GM23338 (cell line): ENCODE data around the gene NID1.

ENCODE experiments used
- CREB1 ChIP-seq: fragments of 250-450 bp; sonication (Bioruptor Pico); IDR thresholded peaks from 2 replicates; pipeline ENCODE4 v1.5.0; 2020; ENCODE audit warnings: low read depth, mild to moderate bottlenecking, moderate library complexity
- EZH2 ChIP-seq: fragments of 200-600 bp; sonication (generic); IDR thresholded peaks from one replicate; pipeline ENCODE4 v1.8.0; 2017; ENCODE audit warnings: antibody characterized with exemption, mild to moderate bottlenecking, low read depth; ENCODE audit not compliant: unreplicated experiment
- EZH2phosphoT487 ChIP-seq: fragments of 200-600 bp; sonication (generic); IDR thresholded peaks from one replicate; pipeline ENCODE4 v1.8.1; 2018; ENCODE audit warnings: antibody characterized with exemption; ENCODE audit not compliant: unreplicated experiment
- JUNB ChIP-seq: IDR thresholded peaks from one replicate; pipeline ENCODE4 v1.6.1; 2016; ENCODE audit warnings: antibody characterized with exemption; ENCODE audit not compliant: unreplicated experiment
- NANOG ChIP-seq: IDR thresholded peaks from 2 replicates; pipeline ENCODE4 v1.6.1; 2016; ENCODE audit warnings: antibody characterized with exemption, borderline replicate concordance
- POLR2AphosphoS5 ChIP-seq: IDR thresholded peaks from 2 replicates; pipeline ENCODE4 v1.6.1; 2016; ENCODE audit warnings: antibody characterized with exemption, low read depth
- STAT1 ChIP-seq: IDR thresholded peaks from one replicate; pipeline ENCODE4 v1.6.1; 2016; ENCODE audit warnings: antibody characterized with exemption; ENCODE audit not compliant: unreplicated experiment
- ZNF114 ChIP-seq: fragments of 250-450 bp; sonication (Bioruptor Pico); IDR thresholded peaks from 2 replicates; pipeline ENCODE4 v1.5.0; 2020; ENCODE audit warnings: mild to moderate bottlenecking, moderate library complexity
- ZNF331 ChIP-seq: fragments of 250-450 bp; sonication (Bioruptor Pico); IDR thresholded peaks from 2 replicates; pipeline ENCODE4 v1.5.0; 2020; ENCODE audit warnings: low read depth, mild to moderate bottlenecking, moderate library complexity
- TF ChIP-seq, protein P1 (sequence below), 2 experiments: fragments of 200-600 bp in 1 of 2; sonication (generic) in 1 of 2; conservative IDR thresholded peaks; 2 replicates each; pipeline versions ENCODE4 v1.5.1 to v1.6.1; 2016 to 2017; ENCODE audit warnings: antibody characterized with exemption in 2 of 2, low read depth in 2 of 2, mild to moderate bottlenecking in 2 of 2, moderate library complexity in 1 of 2
- TF ChIP-seq, protein P2 (sequence below): IDR thresholded peaks from one replicate; pipeline ENCODE4 v1.6.1; 2018; ENCODE audit warnings: antibody characterized with exemption; ENCODE audit not compliant: unreplicated experiment
- TF ChIP-seq, protein P3 (sequence below): IDR thresholded peaks from 2 replicates; pipeline ENCODE4 v1.6.1; 2016; ENCODE audit warnings: antibody characterized with exemption
- TF ChIP-seq, protein P4 (sequence below): fragments of 250-450 bp; sonication (Bioruptor Pico); IDR thresholded peaks from 2 replicates; pipeline ENCODE4 v1.5.0; 2020; ENCODE audit warnings: mild to moderate bottlenecking, moderate library complexity

DNA sequence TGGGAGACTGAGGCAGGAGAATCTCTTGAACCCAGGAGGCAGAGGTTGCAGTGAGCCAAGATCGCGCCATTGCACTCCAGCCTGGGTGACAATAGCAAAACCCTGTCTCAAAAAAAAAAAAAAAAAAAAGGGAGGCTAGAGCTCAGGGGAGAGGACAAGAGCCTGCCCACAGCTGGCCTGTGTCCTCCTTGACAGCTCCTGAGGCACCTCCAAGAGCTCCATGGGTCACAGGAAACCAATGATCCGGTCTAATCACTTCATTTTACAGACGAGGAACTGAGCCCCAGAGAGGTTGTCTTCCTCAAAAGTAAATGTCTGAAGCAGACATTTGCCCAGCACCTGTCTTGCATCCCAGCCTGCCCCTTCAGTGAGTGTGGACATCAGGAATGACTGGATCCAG, 49.4 kb downstream of the NID1 start:
- TF ChIP-seq, protein P1, sequence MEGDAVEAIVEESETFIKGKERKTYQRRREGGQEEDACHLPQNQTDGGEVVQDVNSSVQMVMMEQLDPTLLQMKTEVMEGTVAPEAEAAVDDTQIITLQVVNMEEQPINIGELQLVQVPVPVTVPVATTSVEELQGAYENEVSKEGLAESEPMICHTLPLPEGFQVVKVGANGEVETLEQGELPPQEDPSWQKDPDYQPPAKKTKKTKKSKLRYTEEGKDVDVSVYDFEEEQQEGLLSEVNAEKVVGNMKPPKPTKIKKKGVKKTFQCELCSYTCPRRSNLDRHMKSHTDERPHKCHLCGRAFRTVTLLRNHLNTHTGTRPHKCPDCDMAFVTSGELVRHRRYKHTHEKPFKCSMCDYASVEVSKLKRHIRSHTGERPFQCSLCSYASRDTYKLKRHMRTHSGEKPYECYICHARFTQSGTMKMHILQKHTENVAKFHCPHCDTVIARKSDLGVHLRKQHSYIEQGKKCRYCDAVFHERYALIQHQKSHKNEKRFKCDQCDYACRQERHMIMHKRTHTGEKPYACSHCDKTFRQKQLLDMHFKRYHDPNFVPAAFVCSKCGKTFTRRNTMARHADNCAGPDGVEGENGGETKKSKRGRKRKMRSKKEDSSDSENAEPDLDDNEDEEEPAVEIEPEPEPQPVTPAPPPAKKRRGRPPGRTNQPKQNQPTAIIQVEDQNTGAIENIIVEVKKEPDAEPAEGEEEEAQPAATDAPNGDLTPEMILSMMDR (conservative IDR thresholded peaks at IDR 0.05; ENCODE audit: low read depth in 2 of 2), result no peak
- TF ChIP-seq JUNB (no peak), EZH2phosphoT487 (no peak), POLR2AphosphoS5 (no peak), EZH2 (no peak), CREB1 (CRISPR knock-in tag) (no peak), STAT1 (no peak), NANOG (no peak), ZNF114 (CRISPR knock-in tag) (no peak), ZNF331 (CRISPR knock-in tag) (no peak)
- TF ChIP-seq, protein P2, sequence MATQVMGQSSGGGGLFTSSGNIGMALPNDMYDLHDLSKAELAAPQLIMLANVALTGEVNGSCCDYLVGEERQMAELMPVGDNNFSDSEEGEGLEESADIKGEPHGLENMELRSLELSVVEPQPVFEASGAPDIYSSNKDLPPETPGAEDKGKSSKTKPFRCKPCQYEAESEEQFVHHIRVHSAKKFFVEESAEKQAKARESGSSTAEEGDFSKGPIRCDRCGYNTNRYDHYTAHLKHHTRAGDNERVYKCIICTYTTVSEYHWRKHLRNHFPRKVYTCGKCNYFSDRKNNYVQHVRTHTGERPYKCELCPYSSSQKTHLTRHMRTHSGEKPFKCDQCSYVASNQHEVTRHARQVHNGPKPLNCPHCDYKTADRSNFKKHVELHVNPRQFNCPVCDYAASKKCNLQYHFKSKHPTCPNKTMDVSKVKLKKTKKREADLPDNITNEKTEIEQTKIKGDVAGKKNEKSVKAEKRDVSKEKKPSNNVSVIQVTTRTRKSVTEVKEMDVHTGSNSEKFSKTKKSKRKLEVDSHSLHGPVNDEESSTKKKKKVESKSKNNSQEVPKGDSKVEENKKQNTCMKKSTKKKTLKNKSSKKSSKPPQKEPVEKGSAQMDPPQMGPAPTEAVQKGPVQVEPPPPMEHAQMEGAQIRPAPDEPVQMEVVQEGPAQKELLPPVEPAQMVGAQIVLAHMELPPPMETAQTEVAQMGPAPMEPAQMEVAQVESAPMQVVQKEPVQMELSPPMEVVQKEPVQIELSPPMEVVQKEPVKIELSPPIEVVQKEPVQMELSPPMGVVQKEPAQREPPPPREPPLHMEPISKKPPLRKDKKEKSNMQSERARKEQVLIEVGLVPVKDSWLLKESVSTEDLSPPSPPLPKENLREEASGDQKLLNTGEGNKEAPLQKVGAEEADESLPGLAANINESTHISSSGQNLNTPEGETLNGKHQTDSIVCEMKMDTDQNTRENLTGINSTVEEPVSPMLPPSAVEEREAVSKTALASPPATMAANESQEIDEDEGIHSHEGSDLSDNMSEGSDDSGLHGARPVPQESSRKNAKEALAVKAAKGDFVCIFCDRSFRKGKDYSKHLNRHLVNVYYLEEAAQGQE, result no peak
- TF ChIP-seq, protein P3, sequence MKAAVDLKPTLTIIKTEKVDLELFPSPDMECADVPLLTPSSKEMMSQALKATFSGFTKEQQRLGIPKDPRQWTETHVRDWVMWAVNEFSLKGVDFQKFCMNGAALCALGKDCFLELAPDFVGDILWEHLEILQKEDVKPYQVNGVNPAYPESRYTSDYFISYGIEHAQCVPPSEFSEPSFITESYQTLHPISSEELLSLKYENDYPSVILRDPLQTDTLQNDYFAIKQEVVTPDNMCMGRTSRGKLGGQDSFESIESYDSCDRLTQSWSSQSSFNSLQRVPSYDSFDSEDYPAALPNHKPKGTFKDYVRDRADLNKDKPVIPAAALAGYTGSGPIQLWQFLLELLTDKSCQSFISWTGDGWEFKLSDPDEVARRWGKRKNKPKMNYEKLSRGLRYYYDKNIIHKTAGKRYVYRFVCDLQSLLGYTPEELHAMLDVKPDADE, result no peak
- TF ChIP-seq, protein P4, sequence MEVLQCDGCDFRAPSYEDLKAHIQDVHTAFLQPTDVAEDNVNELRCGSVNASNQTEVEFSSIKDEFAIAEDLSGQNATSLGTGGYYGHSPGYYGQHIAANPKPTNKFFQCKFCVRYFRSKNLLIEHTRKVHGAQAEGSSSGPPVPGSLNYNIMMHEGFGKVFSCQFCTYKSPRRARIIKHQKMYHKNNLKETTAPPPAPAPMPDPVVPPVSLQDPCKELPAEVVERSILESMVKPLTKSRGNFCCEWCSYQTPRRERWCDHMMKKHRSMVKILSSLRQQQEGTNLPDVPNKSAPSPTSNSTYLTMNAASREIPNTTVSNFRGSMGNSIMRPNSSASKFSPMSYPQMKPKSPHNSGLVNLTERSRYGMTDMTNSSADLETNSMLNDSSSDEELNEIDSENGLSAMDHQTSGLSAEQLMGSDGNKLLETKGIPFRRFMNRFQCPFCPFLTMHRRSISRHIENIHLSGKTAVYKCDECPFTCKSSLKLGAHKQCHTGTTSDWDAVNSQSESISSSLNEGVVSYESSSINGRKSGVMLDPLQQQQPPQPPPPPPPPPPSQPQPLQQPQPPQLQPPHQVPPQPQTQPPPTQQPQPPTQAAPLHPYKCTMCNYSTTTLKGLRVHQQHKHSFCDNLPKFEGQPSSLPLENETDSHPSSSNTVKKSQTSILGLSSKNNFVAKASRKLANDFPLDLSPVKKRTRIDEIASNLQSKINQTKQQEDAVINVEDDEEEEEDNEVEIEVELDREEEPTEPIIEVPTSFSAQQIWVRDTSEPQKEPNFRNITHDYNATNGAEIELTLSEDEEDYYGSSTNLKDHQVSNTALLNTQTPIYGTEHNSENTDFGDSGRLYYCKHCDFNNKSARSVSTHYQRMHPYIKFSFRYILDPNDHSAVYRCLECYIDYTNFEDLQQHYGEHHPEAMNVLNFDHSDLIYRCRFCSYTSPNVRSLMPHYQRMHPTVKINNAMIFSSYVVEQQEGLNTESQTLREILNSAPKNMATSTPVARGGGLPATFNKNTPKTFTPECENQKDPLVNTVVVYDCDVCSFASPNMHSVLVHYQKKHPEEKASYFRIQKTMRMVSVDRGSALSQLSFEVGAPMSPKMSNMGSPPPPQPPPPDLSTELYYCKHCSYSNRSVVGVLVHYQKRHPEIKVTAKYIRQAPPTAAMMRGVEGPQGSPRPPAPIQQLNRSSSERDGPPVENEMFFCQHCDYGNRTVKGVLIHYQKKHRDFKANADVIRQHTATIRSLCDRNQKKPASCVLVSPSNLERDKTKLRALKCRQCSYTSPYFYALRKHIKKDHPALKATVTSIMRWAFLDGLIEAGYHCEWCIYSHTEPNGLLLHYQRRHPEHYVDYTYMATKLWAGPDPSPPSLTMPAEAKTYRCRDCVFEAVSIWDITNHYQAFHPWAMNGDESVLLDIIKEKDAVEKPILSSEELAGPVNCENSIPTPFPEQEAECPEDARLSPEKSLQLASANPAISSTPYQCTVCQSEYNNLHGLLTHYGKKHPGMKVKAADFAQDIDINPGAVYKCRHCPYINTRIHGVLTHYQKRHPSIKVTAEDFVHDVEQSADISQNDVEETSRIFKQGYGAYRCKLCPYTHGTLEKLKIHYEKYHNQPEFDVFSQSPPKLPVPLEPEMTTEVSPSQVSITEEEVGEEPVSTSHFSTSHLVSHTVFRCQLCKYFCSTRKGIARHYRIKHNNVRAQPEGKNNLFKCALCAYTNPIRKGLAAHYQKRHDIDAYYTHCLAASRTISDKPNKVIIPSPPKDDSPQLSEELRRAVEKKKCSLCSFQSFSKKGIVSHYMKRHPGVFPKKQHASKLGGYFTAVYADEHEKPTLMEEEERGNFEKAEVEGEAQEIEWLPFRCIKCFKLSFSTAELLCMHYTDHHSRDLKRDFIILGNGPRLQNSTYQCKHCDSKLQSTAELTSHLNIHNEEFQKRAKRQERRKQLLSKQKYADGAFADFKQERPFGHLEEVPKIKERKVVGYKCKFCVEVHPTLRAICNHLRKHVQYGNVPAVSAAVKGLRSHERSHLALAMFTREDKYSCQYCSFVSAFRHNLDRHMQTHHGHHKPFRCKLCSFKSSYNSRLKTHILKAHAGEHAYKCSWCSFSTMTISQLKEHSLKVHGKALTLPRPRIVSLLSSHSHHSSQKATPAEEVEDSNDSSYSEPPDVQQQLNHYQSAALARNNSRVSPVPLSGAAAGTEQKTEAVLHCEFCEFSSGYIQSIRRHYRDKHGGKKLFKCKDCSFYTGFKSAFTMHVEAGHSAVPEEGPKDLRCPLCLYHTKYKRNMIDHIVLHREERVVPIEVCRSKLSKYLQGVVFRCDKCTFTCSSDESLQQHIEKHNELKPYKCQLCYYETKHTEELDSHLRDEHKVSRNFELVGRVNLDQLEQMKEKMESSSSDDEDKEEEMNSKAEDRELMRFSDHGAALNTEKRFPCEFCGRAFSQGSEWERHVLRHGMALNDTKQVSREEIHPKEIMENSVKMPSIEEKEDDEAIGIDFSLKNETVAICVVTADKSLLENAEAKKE (CRISPR knock-in tag), result no peak
